HG02623 (cell line): ENCODE measurements around the gene ZNF263.
A peak's percentile ranks its signal among the peaks of the same experiment; 100 is the strongest.
"Not testable (repeated sequence)": the region's sequence is repeated elsewhere in the genome, so short reads cannot be mapped to it uniquely, and the experiment has no call there.

Experiments used
- ATAC-seq: cut with Tn5 transposase; IDR thresholded peaks from one replicate; pipeline ENCODE4 v1.9.1; 2021; ENCODE audit warnings: moderate library complexity; ENCODE audit not compliant: unreplicated experiment

Gene ZNF263

GRCh38 chr16:3266873-3267537 lies 16.3 kb upstream of the ZNF263 start:
- ATAC-seq, result no peak

- no peak for ATAC-seq
These were observed 15.0 kb upstream of the ZNF263 start for GRCh38 chr16:3268294-3268693.

- not testable (repeated sequence) for ATAC-seq
These were observed 12.6 kb upstream of the ZNF263 start for GRCh38 chr16:3270718-3271117.

- not testable (repeated sequence) for ATAC-seq
These were observed 12.0 kb upstream of the ZNF263 start for GRCh38 chr16:3271281-3271680.

GRCh38 chr16:3274490-3274889 lies 8.8 kb upstream of the ZNF263 start:
- ATAC-seq, result no peak

- no peak for ATAC-seq
These were observed 8.3 kb upstream of the ZNF263 start for GRCh38 chr16:3274947-3275346.

GRCh38 chr16:3276679-3277078 lies 6.6 kb upstream of the ZNF263 start:
- no peak for ATAC-seq

- ATAC-seq, result no peak
These were observed 2.0 kb upstream of the ZNF263 start for GRCh38 chr16:3281222-3281820.

- peak; percentile 16 for ATAC-seq
These were observed 1.1 kb upstream of the ZNF263 start for GRCh38 chr16:3282103-3282729.

GRCh38 chr16:3283543-3284447 lies 504 bp downstream of the ZNF263 start:
- no peak for ATAC-seq

GRCh38 chr16:3285131-3285530 lies 1.8 kb downstream of the ZNF263 start:
- ATAC-seq, result no peak

- ATAC-seq, result no peak
These were observed 6.8 kb downstream of the ZNF263 start for GRCh38 chr16:3289998-3290673.

GRCh38 chr16:3292604-3293003 lies 9.3 kb downstream of the ZNF263 start:
- ATAC-seq, result no peak

- no peak for ATAC-seq
These were observed 11.9 kb downstream of the ZNF263 start for GRCh38 chr16:3295209-3295608.

- ATAC-seq, result no peak
These were observed 12.5 kb downstream of the ZNF263 start for GRCh38 chr16:3295783-3296182.

GRCh38 chr16:3304370-3304769 lies 21.1 kb downstream of the ZNF263 start:
- no peak for ATAC-seq

GRCh38 chr16:3305109-3306068 lies 22.1 kb downstream of the ZNF263 start, which contains the start of the genes TIGD7 and ZNF75A:
TSS of gene TIGD7 (minus strand) at chr16:3305430. CDS start at chr16:3300614, 4,816 bp downstream.
TSS of gene ZNF75A (plus strand) at chr16:3305497. CDS start at chr16:3308429, 2,932 bp downstream.
- ATAC-seq, result peak; percentile 91

- no peak for ATAC-seq
These were observed 22.8 kb downstream of the ZNF263 start for GRCh38 chr16:3306078-3306477.

GRCh38 chr16:3311496-3311895 lies 28.2 kb downstream of the ZNF263 start:
- no peak for ATAC-seq
